GM18511 (cell line): ENCODE results near the gene NLRX1.
A peak's percentile ranks its signal among the peaks of the same experiment; 100 is the strongest.
"Not testable (repeated sequence)": the region's sequence is repeated elsewhere in the genome, so short reads cannot be mapped to it uniquely, and the experiment has no call there.

Experiments
- ATAC-seq: cut with Tn5 transposase; IDR thresholded peaks from one replicate; pipeline ENCODE4 v1.9.1; 2021; ENCODE audit warnings: mild to moderate bottlenecking, moderate library complexity; ENCODE audit not compliant: unreplicated experiment

Gene NLRX1, protein sequence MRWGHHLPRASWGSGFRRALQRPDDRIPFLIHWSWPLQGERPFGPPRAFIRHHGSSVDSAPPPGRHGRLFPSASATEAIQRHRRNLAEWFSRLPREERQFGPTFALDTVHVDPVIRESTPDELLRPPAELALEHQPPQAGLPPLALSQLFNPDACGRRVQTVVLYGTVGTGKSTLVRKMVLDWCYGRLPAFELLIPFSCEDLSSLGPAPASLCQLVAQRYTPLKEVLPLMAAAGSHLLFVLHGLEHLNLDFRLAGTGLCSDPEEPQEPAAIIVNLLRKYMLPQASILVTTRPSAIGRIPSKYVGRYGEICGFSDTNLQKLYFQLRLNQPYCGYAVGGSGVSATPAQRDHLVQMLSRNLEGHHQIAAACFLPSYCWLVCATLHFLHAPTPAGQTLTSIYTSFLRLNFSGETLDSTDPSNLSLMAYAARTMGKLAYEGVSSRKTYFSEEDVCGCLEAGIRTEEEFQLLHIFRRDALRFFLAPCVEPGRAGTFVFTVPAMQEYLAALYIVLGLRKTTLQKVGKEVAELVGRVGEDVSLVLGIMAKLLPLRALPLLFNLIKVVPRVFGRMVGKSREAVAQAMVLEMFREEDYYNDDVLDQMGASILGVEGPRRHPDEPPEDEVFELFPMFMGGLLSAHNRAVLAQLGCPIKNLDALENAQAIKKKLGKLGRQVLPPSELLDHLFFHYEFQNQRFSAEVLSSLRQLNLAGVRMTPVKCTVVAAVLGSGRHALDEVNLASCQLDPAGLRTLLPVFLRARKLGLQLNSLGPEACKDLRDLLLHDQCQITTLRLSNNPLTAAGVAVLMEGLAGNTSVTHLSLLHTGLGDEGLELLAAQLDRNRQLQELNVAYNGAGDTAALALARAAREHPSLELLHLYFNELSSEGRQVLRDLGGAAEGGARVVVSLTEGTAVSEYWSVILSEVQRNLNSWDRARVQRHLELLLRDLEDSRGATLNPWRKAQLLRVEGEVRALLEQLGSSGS

DNA sequence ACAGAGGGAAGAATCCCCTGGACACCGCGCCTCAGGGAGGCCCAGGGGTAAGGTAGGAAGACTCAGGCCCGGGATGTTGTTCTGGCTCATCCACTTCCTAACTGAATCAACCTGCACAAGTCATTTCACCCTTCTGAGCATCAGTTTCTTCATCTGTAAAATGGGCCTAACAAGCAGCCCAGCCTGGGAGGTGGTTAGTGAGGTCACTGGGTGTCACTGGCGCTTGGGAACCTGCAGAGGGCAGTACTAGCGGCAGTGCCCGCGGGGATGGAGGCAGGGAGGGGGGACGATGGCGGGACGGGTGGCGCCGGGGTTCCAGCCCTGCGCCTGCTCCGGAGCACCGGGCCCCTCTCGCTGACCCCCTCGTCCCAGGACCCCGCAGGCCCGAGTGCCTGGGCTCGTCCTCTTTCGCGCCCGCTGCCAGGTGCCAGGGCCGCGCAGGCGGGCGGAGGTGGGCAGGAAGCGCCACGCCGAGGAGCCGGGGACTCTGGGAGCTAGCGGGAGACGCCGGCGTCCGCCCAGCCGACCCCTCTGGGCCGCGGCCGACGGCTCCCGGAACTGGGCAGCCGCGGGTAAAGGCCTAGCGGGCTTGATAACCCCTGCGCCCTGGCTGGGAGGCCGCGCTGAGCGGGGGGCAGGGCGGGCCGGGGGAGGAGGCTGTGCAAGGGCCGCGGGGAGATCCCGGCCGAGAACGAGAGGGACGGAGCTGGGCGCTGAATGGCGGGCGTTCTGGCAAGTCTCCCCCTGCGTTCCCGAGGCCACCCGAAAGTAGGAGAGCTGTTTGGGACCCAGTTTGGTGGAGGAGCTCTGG, at the start of gene NLRX1:
Gene NLRX1, plus strand, starts transcription at position 255 of the 811 bp plus-strand sequence. CDS start 2,679 bp downstream, outside the sequence.
- ATAC-seq = peak; percentile 86

DNA sequence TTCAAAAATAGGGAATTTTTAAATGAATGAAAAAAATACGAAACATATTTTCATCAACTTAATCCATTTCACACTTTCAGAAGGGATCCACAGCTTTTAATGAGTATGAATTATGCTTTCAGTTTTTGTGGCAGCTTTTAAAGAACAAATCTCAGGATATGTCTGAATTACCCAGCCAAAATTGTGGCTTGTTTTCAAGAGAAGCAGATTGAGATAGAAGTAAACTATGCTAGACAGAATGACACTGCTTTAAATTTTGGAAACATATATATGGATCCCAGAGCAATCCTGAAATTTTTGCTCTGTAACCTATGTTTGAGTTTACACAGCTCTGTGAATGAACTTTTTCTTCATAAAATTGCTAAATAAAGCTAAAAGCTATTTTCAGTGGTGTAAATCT, 49.6 kb upstream of the NLRX1 start:
- ATAC-seq = no peak

- no peak for ATAC-seq
Observed at GRCh38 chr11:119120639-119121007, 47.9 kb upstream of the NLRX1 start.

GRCh38 chr11:119121008-119121810, 47.3 kb upstream of the NLRX1 start, which contains the start of gene HINFP:
Gene HINFP, plus strand, starts transcription at chr11:119121580. Its CDS starts 5,365 bp downstream, at chr11:119126945.
- ATAC-seq = peak; percentile 96

- ATAC-seq = no peak
Observed at GRCh38 chr11:119121811-119122124, 46.8 kb upstream of the NLRX1 start.

GRCh38 chr11:119125821-119126220, 42.7 kb upstream of the NLRX1 start:
- ATAC-seq = no peak

GRCh38 chr11:119126675-119127268, 41.8 kb upstream of the NLRX1 start:
- no peak for ATAC-seq

DNA sequence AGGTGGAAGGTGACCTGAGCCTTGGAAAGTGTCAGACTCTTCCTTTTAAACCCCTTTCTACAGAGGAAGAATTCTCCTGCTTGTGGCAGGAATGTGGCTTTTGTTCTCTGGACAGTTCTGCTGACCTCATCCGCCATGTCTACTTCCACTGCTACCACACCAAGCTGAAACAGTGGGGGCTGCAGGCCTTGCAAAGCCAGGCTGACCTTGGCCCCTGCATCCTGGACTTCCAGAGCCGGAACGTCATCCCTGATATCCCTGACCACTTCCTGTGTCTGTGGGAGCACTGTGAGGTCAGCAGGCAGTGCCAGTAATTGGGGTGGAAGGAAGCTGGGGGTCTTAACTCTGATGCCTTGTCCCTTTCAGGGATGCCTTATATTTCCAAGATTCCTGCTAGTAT, 37.9 kb upstream of the NLRX1 start:
- ATAC-seq = no peak

GRCh38 chr11:119134389-119134978, 34.0 kb upstream of the NLRX1 start:
- no peak for ATAC-seq

DNA sequence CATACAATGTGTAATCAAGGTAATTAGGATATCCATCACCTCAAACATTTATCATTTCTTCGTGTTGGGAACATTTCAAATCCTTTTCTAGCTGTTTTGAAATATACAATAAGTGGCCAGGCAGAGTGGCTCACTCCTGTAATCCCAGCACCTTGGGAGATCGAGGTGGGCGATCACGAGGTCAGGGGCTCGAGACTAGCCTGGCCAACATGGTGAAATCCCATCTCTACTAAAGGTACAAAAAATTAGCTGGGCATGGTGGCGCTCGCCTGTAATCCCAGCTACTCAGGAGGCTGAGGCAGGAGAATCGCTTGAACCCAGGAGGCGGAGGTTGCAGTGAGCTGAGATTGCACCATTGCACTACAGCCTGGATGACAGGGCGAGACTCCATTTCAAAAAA, 29.2 kb upstream of the NLRX1 start:
- not testable (repeated sequence) for ATAC-seq

DNA sequence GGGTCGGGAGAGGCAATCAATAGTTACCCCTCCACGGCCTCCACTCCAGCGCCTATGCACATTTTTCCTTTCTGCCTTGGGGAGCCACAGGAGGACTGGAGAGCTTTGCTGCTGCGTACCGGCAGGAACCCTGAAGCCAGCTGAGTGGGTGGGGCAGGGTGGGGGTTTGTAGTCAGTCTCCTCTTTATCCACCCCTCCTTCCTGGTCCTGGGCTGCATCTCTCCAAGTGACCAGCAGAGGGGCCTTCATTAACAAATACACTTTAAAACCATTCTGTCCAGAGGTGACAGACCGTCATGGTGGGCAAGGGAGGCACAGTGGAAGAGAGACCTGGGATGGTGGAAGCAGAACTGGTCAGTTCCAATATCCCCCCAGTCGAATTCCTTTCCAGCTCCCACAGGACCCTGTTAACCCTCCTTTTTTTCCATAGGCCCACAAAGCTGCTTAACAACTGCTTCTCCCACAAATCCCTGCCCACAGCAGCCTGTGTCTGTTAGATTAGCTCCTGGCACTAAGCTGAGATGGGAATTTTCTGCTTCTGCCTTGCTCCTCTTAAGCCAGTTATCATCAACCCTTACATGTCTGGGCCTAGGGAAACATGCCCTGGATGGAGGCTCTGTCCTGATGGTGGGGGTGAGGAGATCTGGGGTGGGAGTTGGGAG, 23.6 kb upstream of the NLRX1 start:
- peak; percentile 61 for ATAC-seq

GRCh38 chr11:119145551-119145950, 23.0 kb upstream of the NLRX1 start:
- ATAC-seq = no peak

DNA sequence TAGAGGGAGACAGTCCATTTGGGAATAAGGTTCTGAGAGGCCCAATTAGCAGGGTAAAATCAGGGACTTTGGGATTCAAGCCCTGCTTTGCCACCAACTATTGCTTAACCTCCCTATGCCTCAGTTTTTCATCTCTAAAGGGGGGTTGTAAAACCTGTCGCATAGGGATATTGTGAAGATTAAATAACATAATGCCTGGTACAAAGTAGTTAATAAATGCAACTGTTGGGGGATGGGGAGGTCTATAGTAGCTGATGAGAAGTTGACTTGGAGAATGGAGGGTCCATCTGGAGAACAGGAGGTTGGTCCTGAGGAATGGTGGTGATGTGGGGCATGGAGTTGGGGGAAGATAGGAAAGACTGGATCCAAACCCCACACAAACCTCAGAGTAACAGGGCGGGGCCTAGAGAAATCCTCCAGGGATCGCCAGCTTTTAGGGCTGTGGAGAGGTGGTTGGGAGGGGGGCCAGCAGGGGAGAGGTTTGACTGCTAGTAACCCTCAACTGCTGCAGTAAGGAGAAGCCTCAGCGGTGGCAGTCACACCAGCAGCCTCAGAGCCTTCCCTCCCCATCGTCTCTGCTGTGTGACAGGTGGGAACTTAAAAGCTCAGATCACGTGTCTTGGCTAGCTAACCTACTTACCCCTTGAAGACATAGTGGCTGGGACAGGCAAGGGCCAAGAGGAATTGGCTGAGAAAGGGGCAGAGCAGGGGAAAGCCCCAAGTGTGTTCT, 20.8 kb upstream of the NLRX1 start:
- ATAC-seq = no peak

GRCh38 chr11:119148720-119149017, 19.9 kb upstream of the NLRX1 start:
- ATAC-seq = no peak

GRCh38 chr11:119149018-119149785, 19.3 kb upstream of the NLRX1 start, which contains the start of gene ABCG4:
Gene ABCG4, plus strand, starts transcription at chr11:119149052. Its CDS starts 914 bp downstream, at chr11:119149966.
- no peak for ATAC-seq

DNA sequence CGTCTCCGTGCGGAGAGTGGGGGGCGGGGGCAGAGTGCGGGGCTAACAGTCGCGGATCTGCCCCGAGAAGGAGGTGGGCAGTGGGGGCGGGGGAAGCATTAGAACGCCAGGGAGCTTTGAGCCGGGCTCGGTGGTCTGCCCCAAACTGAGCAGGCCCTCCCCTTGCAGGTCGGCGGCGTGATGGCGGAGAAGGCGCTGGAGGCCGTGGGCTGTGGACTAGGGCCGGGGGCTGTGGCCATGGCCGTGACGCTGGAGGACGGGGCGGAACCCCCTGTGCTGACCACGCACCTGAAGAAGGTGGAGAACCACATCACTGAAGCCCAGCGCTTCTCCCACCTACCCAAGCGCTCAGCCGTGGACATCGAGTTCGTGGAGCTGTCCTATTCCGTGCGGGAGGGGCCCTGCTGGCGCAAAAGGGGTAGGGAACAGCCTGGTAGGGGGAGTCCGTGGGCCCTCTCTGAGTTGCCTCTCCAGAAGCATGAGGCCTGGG, 18.7 kb upstream of the NLRX1 start:
- ATAC-seq = no peak

DNA sequence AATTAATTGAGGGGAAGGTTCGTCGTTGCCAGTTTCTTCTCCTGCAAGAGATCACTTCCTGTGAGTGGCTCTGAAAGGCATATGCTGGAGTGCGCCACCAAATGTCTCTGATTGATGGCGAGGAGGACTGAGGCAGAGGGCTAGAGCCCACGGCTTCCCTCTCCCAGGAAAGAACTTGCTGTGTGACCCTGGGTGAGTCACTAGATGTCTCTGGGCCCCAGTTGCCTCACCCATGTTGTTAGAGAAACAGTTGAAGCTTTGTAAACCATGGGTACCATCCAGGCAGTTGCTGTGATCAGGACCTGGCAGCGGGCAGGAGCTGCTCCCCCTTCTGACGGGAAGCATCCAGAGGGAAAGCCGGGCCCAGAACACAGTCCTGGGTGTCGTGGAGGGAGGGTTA, 16.5 kb upstream of the NLRX1 start:
- no peak for ATAC-seq
